CD4-positive, alpha-beta T cell (primary cell): ENCODE measurements around the gene CCDC116. TPM values are rescaled to one million over a fixed set of nuclear protein-coding genes. Genes with fewer than 3 reads are reported as not detected.

Experiments
- ATAC-seq: fragments of 200-7000 bp; cut with Tn5 transposase; one replicate; pipeline ENCODE4 v1.10.0; 2022; ENCODE audit warnings: mild to moderate bottlenecking; ENCODE audit not compliant: poor library complexity
- CTCF ChIA-PET: fragments of 350-600 bp; sonication (Branson Sonifier 250); formaldehyde crosslinking; loops from one replicate; lab custom pipeline; 2021; ENCODE audit warnings: antibody characterized with exemption, inconsistent platforms; lab: Charles Lee
- POLR2A ChIA-PET: fragments of 350-600 bp; sonication (Branson Sonifier 250); formaldehyde crosslinking; loops from one replicate; lab custom pipeline; 2021; ENCODE audit warnings: antibody characterized with exemption, inconsistent platforms; lab: Charles Lee
- DNase-seq, 14 experiments: peaks; one replicate each; pipeline ENCODE4 v3.0.0-alpha.2; 2013 to 2020; ENCODE audit warnings: mixed read lengths in 2 of 14
- H3K27ac ChIP-seq, 2 donors: one replicate each; pipeline versions ENCODE4 v1.5.1 to v1.7.0; 2013; ENCODE audit warnings: low read length in 2 of 2, low read depth in 1 of 2, mild to moderate bottlenecking in 1 of 2
- H3K27me3 ChIP-seq, 2 experiments: 1 replicate in 1 of 2; 2 replicates in 1 of 2; pipeline versions ENCODE4 v1.6.1 to v1.7.0; 2013; ENCODE audit warnings: low read length in 2 of 2, control low read depth in 1 of 2, mild to moderate bottlenecking in 1 of 2, moderate library complexity in 1 of 2; ENCODE audit not compliant: insufficient read depth in 2 of 2, control insufficient read depth in 1 of 2
- H3K36me3 ChIP-seq: one replicate; pipeline ENCODE4 v1.6.1; 2013; ENCODE audit warnings: low read length, control low read depth; ENCODE audit not compliant: insufficient read depth
- H3K4me1 ChIP-seq: one replicate; pipeline ENCODE4 v1.6.1; 2013; ENCODE audit warnings: low read length, control low read depth; ENCODE audit not compliant: insufficient read depth
- H3K4me3 ChIP-seq: one replicate; pipeline ENCODE4 v1.5.1; 2013; ENCODE audit warnings: mild to moderate bottlenecking, low read length, moderate library complexity
- H3K9me3 ChIP-seq, 2 experiments: 1 replicate in 1 of 2; 2 replicates in 1 of 2; pipeline versions ENCODE4 v1.6.1 to v1.7.0; 2013; ENCODE audit warnings: low read length in 2 of 2, mild to moderate bottlenecking in 2 of 2, control low read depth in 1 of 2, moderate library complexity in 1 of 2; ENCODE audit not compliant: control insufficient read depth in 1 of 2, insufficient read depth in 1 of 2
- H3K27ac Mint-ChIP-seq: one replicate; pipeline ENCODE4 v1.8.0; 2020; ENCODE audit warnings: mixed read lengths
- H3K27me3 Mint-ChIP-seq: one replicate; pipeline ENCODE4 v1.8.0; 2021; ENCODE audit warnings: mixed read lengths
- H3K36me3 Mint-ChIP-seq: one replicate; pipeline ENCODE4 v1.8.0; 2021; ENCODE audit warnings: low read depth, mixed read lengths
- H3K4me1 Mint-ChIP-seq: one replicate; pipeline ENCODE4 v1.8.0; 2021; ENCODE audit warnings: low read depth, mixed read lengths
- H3K4me3 Mint-ChIP-seq: one replicate; pipeline ENCODE4 v1.8.0; 2020; ENCODE audit warnings: mild to moderate bottlenecking, mixed read lengths
- H3K9me3 Mint-ChIP-seq: one replicate; pipeline ENCODE4 v1.8.0; 2020; ENCODE audit warnings: mixed read lengths
- intact Hi-C, 2 experiments: fragments of 100-400 bp; cut with DNase I in 1 of 2; cut with micrococcal nuclease in 1 of 2; formaldehyde crosslinking; loops; one replicate each; pipeline versions ENCODE4 v1.15.1 to v1.9.0; 2023 to 2025; cut with DNase I, micrococcal nuclease
- total RNA-seq, 174 experiments: library from RNA in 2 of 174; stranded (reverse) in 2 of 174; gene quantifications; one replicate each; pipeline ENCODE4 v1.2.3 and lab custom pipeline; 2021 to 2026
- TF ChIP-seq, protein P1 (sequence below): fragments of 200-600 bp; IDR thresholded peaks from one replicate; pipeline ENCODE4 v1.8.0; 2022; ENCODE audit warnings: antibody characterized with exemption, mild to moderate bottlenecking

Gene CCDC116
- total RNA-seq, 2 experiments from 2014 or later = 0.14 to 0.20 TPM

GRCh38 chr22:21682385-21683175 is 50.0 kb downstream of the CCDC116 start:
- no peaks in the 10 kb centered on the region for H3K27me3 Mint-ChIP-seq
- Histone ChIP-seq H3K4me3 (no peak overlapping the region), H3K4me1 (no peaks in the 10 kb centered on the region), H3K27me3 (no peaks in the 10 kb centered on the region), H3K36me3 (peaks cover 67% of the 10 kb centered on the region), H3K27ac (no peak overlapping the region), H3K9me3 (no peaks in the 10 kb centered on the region)
- CTCF ChIA-PET = no interaction called here
- no peak for ATAC-seq
- H3K36me3 Mint-ChIP-seq = peaks cover 57% of the 10 kb centered on the region
- intact Hi-C loops = no loop called here
- H3K9me3 Mint-ChIP-seq = no peaks in the 10 kb centered on the region
- TF ChIP-seq, protein P1, sequence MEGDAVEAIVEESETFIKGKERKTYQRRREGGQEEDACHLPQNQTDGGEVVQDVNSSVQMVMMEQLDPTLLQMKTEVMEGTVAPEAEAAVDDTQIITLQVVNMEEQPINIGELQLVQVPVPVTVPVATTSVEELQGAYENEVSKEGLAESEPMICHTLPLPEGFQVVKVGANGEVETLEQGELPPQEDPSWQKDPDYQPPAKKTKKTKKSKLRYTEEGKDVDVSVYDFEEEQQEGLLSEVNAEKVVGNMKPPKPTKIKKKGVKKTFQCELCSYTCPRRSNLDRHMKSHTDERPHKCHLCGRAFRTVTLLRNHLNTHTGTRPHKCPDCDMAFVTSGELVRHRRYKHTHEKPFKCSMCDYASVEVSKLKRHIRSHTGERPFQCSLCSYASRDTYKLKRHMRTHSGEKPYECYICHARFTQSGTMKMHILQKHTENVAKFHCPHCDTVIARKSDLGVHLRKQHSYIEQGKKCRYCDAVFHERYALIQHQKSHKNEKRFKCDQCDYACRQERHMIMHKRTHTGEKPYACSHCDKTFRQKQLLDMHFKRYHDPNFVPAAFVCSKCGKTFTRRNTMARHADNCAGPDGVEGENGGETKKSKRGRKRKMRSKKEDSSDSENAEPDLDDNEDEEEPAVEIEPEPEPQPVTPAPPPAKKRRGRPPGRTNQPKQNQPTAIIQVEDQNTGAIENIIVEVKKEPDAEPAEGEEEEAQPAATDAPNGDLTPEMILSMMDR = no peak
- POLR2A ChIA-PET = no interaction called here
- DNase-seq = no peak
- no peak overlapping the region for H3K27ac Mint-ChIP-seq
- H3K4me3 Mint-ChIP-seq = no peak overlapping the region
- H3K4me1 Mint-ChIP-seq = no peaks in the 10 kb centered on the region

GRCh38 chr22:21683401-21683811 is 50.8 kb downstream of the CCDC116 start:
- no peaks in the 10 kb centered on the region for H3K4me1 ChIP-seq
- TF ChIP-seq, protein P1 = no peak
- H3K4me1 Mint-ChIP-seq = no peaks in the 10 kb centered on the region
- no peaks in the 10 kb centered on the region for H3K9me3 ChIP-seq
- ChIA-PET CTCF (no interaction called here), POLR2A (no interaction called here)
- no peak overlapping the region for H3K4me3 ChIP-seq
- ATAC-seq (no peak), DNase-seq (no peak)
- H3K36me3 ChIP-seq = peaks cover 75% of the 10 kb centered on the region
- H3K9me3 Mint-ChIP-seq = no peaks in the 10 kb centered on the region
- H3K27ac ChIP-seq = no peak overlapping the region
- peaks cover 56% of the 10 kb centered on the region for H3K36me3 Mint-ChIP-seq
- intact Hi-C loops = no loop called here
- H3K27me3 Mint-ChIP-seq = no peaks in the 10 kb centered on the region
- H3K27ac Mint-ChIP-seq = no peak overlapping the region
- no peak overlapping the region for H3K4me3 Mint-ChIP-seq
- no peaks in the 10 kb centered on the region for H3K27me3 ChIP-seq

DNA sequence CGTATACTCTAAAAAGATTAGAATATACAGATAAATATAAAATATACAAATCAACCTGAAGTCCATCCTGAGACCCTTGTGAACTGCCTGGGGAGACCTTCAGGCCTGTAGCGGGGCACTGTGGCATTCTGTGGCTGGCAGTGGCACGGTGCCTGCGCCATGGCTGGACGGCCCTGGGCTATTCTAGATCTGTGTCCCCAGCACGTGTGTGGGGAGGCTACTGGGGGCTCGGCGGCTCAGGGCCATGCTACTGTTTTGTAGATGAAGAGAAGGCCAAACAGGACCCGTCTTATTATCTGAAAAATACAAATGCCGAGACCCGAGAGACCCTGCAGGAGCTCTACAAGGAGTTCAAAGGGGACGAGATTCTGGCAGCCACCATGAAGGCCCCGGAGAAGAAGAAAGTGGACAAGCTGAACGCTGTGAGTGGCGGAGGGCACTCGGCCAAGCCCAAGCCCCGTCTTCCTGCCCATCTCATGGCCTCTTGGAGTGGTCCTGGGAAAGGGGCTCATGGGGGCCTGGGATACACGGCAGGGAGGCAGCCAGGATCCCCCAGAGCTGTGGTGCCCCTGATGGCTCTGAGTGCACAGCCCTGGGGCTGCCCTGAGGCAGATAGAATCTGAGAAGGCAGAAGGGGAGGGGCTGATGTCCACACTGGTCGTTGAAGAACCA is 52.1 kb downstream of the CCDC116 start:
- no peaks in the 10 kb centered on the region for H3K27me3 ChIP-seq
- H3K4me3 Mint-ChIP-seq = no peak overlapping the region
- no peak overlapping the region for H3K4me3 ChIP-seq
- ATAC-seq = no peak
- H3K4me1 Mint-ChIP-seq = no peaks in the 10 kb centered on the region
- TF ChIP-seq, protein P1 = no peak
- no peak for DNase-seq
- no peaks in the 10 kb centered on the region for H3K4me1 ChIP-seq
- no peak overlapping the region for H3K27ac ChIP-seq
- no peaks in the 10 kb centered on the region for H3K9me3 Mint-ChIP-seq
- H3K36me3 Mint-ChIP-seq = peaks cover 65% of the 10 kb centered on the region
- CTCF ChIA-PET = no interaction called here
- H3K27me3 Mint-ChIP-seq = no peaks in the 10 kb centered on the region
- H3K9me3 ChIP-seq = no peaks in the 10 kb centered on the region
- POLR2A ChIA-PET = no interaction called here
- peaks cover 87% of the 10 kb centered on the region for H3K36me3 ChIP-seq
- H3K27ac Mint-ChIP-seq = no peak overlapping the region
- intact Hi-C loops = no loop called here
